ENCODE results near the gene SLC12A7.
"Not testable (repeated sequence)": the region's sequence is repeated elsewhere in the genome, so short reads cannot be mapped to it uniquely, and the experiment has no call there.

Gene SLC12A7

DNA sequence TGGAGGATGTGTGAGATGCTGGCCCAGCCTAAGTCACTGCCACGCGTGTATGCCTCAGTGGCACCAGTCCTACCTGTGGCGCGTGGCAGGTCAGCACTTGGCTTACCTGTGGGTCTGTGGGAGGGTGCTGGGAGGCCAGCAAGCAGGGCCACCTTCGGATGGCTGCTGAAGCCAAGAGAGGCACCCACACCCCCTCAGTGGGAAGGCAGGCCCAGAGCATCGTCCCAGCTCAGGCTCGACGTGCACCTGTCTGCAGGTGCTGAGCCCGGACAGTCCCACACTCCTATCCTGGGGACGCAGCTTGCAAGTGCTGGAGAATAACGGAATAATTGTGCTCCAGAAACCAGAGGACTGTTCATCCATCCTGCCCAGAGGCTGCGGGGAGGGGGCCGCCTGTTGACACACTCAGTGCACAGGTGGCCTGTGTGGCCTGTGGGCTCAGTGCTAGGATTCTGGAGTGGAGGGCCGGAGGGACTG, 79.3 kb downstream of the SLC12A7 start:
- DNase-seq = no peak

GRCh38 chr5:1032011-1032410, 79.9 kb downstream of the SLC12A7 start:
- DNase-seq = no peak

- DNase-seq = no peak
Measured at GRCh38 chr5:1031306-1031959, 80.4 kb downstream of the SLC12A7 start.

GRCh38 chr5:1030801-1031271, 81.0 kb downstream of the SLC12A7 start:
- DNase-seq = no peak

DNA sequence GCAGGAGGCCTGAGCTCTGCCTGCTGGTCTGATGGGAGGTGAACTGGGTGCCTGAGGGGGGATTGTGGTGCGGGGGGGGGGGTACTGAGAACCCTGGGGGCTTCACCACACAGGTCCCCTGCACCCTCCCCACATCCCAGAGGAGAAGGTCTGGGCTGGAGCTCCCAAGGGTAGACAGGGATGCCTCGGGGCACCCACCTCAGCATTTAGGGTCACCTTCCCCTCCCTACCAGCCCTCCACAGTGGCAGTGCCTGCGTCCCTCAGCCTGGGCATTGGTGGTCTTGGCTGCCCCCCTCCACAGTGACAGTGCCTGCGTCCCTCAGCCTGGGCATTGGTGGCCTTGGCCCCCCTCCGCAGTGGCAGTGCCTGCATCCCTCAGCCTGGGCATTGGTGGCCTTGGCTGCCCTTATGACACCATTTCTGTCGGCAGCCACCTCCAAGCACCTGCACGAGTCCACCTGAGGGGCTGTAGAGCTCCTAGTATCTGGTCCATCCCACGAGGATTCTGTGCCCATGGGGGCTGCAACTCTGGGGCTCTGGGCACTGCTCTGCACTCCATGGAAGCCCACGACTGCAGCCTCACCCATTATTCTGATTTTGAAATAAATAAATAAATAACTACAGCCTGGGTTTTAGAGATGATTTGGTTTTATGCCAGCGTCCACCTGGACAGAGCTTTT, 81.8 kb downstream of the SLC12A7 start:
- DNase-seq = no peak

- no peak for DNase-seq
Measured at GRCh38 chr5:1029282-1029944, 82.5 kb downstream of the SLC12A7 start.

GRCh38 chr5:1028481-1029281, 83.2 kb downstream of the SLC12A7 start:
- DNase-seq = no peak

- DNase-seq = no peak
Measured at GRCh38 chr5:1027631-1028441, 84.0 kb downstream of the SLC12A7 start.

- no peak for DNase-seq
Measured at GRCh38 chr5:1026700-1027621, 84.9 kb downstream of the SLC12A7 start.

GRCh38 chr5:1021969-1022336, 89.9 kb downstream of the SLC12A7 start:
- not testable (repeated sequence) for DNase-seq

GRCh38 chr5:1021136-1021968, 90.5 kb downstream of the SLC12A7 start:
- DNase-seq = no peak

- DNase-seq = no peak
Measured at GRCh38 chr5:1020452-1020961, 91.4 kb downstream of the SLC12A7 start.

DNA sequence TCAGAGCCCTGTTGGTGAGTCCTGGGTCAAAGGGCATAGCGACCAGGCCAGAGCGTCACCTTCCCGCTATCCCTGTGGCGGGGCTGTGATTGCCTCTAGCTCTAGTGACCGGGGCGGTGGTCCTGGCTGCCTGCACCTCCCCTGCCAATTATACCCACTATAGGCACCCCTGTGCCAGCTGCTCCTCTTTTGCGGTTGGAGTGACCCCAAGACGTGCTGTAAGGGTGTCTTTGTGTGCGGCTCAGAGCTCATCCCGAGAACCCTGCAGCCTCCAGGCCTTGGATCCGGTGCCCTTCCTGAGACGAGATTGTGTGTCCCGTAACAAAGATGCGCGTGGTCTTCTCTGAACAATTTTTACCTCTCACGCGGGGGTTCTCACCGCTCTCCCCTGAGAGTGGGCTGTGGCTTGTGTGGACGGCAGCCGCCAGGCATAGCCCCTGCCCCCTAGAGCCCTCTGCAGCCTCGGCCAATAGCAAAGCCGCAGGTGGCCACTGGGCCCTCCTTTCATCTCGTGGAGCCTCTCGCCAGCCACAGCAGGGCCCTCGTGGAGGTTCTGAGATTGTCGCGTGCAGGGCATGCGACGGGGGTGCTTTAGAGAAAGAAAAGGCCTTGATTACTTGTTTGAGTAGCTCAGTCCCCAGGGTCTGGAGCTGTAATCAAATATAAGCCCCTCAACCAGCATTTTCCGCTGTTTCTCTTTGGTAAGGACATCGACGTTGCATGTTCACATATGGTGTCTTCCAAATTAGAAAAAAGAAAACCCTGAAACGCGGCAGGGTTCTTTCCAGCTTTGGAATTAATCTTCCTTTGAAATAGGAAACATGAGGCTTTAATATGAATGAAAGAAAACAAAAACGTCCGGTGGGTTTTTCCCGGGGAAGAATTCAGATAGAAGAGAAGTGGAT, 92.6 kb downstream of the SLC12A7 start:
- DNase-seq = no peak

- no peak for DNase-seq
Measured at GRCh38 chr5:1018596-1018995, 93.3 kb downstream of the SLC12A7 start.

- DNase-seq = no peak
Measured at GRCh38 chr5:1017691-1018455, 94.0 kb downstream of the SLC12A7 start.

DNA sequence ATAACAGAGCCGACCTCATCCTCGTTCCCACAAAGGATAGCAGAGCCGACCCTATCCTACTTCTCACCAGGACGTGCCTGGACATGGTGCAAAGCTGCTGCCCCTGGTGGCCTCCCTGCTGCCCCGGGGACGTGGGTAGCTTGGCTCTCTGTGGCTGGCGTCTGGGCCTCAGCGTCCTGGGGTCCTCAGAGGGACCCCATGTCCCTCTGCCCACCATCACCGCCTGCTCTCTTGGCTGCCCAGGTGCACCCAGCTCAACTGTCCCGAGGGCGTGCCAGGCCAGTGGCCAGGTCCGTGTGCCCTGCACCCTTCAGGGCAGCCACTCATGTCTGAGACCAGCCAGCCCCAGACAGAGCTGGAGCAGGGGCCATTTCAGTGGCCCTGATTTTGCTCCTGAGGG, 94.8 kb downstream of the SLC12A7 start:
- DNase-seq = no peak

DNA sequence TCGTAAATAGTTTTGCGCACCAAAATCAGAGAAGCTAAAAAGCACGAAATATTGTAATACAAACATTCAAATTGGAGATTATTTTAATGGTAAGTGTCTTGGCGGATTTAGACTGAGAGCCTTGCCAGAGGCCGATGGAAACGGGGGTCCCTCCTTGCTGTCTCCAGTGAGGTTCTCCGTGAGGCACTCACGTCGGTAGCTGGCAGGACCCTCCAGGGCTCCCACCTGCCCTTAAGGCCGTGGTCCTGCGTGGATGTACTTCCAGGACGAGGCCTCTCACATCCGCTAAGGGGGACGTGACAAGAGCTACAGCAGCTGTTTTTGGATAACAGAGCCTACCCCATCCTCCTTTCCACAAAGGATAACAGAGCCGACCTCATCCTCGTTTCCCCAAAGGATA, 95.4 kb downstream of the SLC12A7 start:
- no peak for DNase-seq

GRCh38 chr5:1016036-1016435, 95.8 kb downstream of the SLC12A7 start:
- DNase-seq = no peak
